Keratinocyte (primary cell): ENCODE measurements around the gene DACT3.

ENCODE experiments used
- EZH2 ChIP-seq: IDR thresholded peaks from one replicate; pipeline ENCODE4 v1.6.1; 2012; ENCODE audit warnings: inconsistent platforms, mild to moderate bottlenecking, low read length, moderate library complexity
- TF ChIP-seq, protein P1 (sequence below), 3 experiments: IDR thresholded peaks in 1 of 3; conservative IDR thresholded peaks in 1 of 3; optimal IDR thresholded peaks in 1 of 3; 2 replicates in 2 of 3; 3 replicates in 1 of 3; pipeline versions ENCODE3 to v1.5.1; 2011; ENCODE audit warnings: low read length in 3 of 3, mild to moderate bottlenecking in 3 of 3, moderate library complexity in 2 of 3, control low read depth in 1 of 3, inconsistent platforms in 1 of 3; ENCODE audit not compliant: insufficient read depth in 2 of 3; ENCODE audit errors: extremely low read depth in 1 of 3

DNA sequence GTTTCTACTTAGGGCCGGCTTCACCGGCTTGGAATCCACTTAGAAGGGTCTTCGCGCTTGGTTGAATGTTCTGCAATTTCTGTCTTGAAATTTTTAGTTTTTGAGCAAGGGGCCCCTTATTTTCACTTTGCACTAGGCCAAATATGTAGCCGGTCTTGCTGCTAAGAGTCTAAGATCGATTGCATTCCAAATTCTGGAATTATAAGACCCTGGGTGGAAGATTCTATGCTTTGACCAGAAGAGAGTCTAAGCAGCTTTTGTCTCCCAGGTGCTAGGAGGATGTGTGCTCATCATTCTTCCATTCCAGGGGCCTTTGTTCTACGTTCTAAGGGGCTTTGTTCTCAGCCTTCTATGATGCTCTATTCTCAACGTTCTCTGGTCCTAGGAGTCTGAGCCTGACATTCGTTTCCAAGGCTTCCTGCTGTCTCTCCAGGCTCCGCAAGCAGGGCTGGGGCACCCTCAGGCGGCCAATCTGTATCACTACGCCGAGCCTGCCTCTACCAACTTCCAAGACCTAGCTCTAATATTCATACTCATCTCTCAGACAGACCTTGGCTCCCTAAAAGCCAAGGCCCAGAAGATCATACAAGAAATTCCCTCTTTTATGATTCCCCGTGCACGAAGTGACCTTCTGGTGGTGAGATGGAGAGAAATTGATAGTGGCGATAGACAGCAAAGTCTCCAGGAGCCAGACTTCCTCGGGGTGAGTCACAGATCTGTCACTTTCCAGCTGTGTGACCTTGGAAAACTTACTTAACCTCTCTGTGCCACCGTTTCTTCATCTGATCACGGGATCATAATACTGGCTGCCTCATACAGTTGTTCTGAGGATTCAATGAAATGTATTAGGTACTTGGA lies 982 bp upstream of the DACT3 start:
- no peak for TF ChIP-seq EZH2
- TF ChIP-seq, protein P1, sequence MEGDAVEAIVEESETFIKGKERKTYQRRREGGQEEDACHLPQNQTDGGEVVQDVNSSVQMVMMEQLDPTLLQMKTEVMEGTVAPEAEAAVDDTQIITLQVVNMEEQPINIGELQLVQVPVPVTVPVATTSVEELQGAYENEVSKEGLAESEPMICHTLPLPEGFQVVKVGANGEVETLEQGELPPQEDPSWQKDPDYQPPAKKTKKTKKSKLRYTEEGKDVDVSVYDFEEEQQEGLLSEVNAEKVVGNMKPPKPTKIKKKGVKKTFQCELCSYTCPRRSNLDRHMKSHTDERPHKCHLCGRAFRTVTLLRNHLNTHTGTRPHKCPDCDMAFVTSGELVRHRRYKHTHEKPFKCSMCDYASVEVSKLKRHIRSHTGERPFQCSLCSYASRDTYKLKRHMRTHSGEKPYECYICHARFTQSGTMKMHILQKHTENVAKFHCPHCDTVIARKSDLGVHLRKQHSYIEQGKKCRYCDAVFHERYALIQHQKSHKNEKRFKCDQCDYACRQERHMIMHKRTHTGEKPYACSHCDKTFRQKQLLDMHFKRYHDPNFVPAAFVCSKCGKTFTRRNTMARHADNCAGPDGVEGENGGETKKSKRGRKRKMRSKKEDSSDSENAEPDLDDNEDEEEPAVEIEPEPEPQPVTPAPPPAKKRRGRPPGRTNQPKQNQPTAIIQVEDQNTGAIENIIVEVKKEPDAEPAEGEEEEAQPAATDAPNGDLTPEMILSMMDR (optimal IDR thresholded peaks at IDR 0.05 in 1 of 3, IDR thresholded peaks at IDR 0.05 in 1 of 3, conservative IDR thresholded peaks at IDR 0.05 in 1 of 3; ENCODE audit: extremely low read depth in 1 of 3, insufficient read depth in 2 of 3, low read length in 3 of 3), result peak; percentile 93 to 98 (median 94)
